ENCODE data around the gene SZT2.

DNA sequence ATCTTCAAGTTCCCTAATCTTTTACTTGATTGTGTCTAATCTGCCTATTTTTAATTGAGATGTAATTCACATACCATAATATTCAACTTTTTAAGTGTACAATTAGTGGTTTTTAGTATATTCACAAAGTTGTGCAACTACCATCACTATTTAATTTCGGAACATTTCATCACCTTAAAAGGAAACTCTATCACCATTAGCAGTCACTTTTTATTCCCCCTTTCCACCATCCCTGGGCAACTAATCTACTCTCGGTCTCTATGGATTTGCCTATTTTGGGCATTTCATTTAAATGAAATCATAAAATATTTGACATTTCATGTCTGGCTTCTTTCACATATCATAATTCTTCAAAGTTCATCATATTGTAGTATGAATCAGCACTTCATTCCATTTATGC is 94.7 kb downstream of the SZT2 start:
- TF ChIP-seq EZH2 (IDR thresholded peaks at IDR 0.05; ENCODE audit: low read depth), result no peak
- TF ChIP-seq, protein P1, sequence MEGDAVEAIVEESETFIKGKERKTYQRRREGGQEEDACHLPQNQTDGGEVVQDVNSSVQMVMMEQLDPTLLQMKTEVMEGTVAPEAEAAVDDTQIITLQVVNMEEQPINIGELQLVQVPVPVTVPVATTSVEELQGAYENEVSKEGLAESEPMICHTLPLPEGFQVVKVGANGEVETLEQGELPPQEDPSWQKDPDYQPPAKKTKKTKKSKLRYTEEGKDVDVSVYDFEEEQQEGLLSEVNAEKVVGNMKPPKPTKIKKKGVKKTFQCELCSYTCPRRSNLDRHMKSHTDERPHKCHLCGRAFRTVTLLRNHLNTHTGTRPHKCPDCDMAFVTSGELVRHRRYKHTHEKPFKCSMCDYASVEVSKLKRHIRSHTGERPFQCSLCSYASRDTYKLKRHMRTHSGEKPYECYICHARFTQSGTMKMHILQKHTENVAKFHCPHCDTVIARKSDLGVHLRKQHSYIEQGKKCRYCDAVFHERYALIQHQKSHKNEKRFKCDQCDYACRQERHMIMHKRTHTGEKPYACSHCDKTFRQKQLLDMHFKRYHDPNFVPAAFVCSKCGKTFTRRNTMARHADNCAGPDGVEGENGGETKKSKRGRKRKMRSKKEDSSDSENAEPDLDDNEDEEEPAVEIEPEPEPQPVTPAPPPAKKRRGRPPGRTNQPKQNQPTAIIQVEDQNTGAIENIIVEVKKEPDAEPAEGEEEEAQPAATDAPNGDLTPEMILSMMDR (conservative IDR thresholded peaks at IDR 0.05), result no peak
